Activated B cell treated with CpG ODN at 0.5 μM for 24 hours (primary cell): ENCODE data around the gene GHRHR. TPM values are rescaled to one million over a fixed set of nuclear protein-coding genes. Genes with fewer than 3 reads are reported as not detected.

Source experiments
- ATAC-seq: fragments of 200-7000 bp; cut with Tn5 transposase; one replicate; pipeline ENCODE4 v1.10.0; 2021; ENCODE audit warnings: low read depth, mild to moderate bottlenecking, moderate library complexity
- CTCF ChIA-PET: fragments of 350-600 bp; sonication (Branson Sonifier 250); formaldehyde crosslinking; loops from one replicate; lab custom pipeline; 2021; ENCODE audit warnings: antibody characterized with exemption; lab: Charles Lee
- POLR2A ChIA-PET: fragments of 350-600 bp; sonication (Branson Sonifier 250); formaldehyde crosslinking; loops from one replicate; lab custom pipeline; 2021; ENCODE audit warnings: antibody characterized with exemption; lab: Charles Lee
- DNase-seq: peaks from one replicate; pipeline ENCODE4 v3.0.0; 2022
- H3K27ac Mint-ChIP-seq: one replicate; pipeline ENCODE4 v1.8.0; 2020; ENCODE audit warnings: mixed read lengths
- H3K27me3 Mint-ChIP-seq: one replicate; pipeline ENCODE4 v1.8.0; 2021; ENCODE audit warnings: mixed read lengths
- H3K36me3 Mint-ChIP-seq: one replicate; pipeline ENCODE4 v1.8.0; 2021; ENCODE audit warnings: low read depth, mixed read lengths
- H3K4me1 Mint-ChIP-seq: one replicate; pipeline ENCODE4 v1.8.0; 2021; ENCODE audit warnings: mixed read lengths
- H3K4me3 Mint-ChIP-seq: one replicate; pipeline ENCODE4 v1.8.0; 2020; ENCODE audit warnings: mild to moderate bottlenecking, mixed read lengths
- H3K9me3 Mint-ChIP-seq: one replicate; pipeline ENCODE4 v1.8.0; 2020; ENCODE audit warnings: mixed read lengths
- intact Hi-C: fragments of 100-400 bp; cut with micrococcal nuclease; formaldehyde crosslinking; loops from one replicate; pipeline ENCODE4 v1.15.1; 2024
- total RNA-seq: library from RNA; stranded (reverse); gene quantifications from 2 replicates; pipeline ENCODE4 v1.2.3, GENCODE V29; 2022
- TF ChIP-seq, protein P1 (sequence below): fragments of 200-600 bp; IDR thresholded peaks from one replicate; pipeline ENCODE4 v1.8.0; 2022; ENCODE audit warnings: antibody characterized with exemption, mild to moderate bottlenecking

The GHRHR gene
- total RNA-seq, 1 donor from 2014 or later: not detected

DNA sequence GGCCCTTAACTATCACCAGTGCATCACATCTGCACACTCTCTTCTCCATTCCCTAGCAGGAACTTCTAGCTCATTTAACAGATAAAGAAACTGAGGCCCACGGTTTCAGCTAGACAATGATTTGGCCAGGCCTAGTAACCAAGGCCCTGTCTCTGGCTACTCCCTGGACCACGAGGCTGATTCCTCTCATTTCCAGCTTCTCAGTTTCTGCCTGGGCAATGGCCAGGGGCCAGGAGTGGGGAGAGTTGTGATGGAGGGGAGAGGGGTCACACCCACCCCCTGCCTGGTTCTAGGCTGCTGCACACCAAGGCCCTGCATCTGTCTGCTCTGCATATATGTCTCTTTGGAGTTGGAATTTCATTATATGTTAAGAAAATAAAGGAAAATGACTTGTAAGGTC is 38.6 kb upstream of the GHRHR start:
- no peak overlapping the region for H3K4me3 Mint-ChIP-seq
- ATAC-seq: no peak
- CTCF ChIA-PET: no interaction called here
- peaks cover 2% of the 10 kb centered on the region for H3K27me3 Mint-ChIP-seq
- no peak for DNase-seq
- TF ChIP-seq, protein P1, sequence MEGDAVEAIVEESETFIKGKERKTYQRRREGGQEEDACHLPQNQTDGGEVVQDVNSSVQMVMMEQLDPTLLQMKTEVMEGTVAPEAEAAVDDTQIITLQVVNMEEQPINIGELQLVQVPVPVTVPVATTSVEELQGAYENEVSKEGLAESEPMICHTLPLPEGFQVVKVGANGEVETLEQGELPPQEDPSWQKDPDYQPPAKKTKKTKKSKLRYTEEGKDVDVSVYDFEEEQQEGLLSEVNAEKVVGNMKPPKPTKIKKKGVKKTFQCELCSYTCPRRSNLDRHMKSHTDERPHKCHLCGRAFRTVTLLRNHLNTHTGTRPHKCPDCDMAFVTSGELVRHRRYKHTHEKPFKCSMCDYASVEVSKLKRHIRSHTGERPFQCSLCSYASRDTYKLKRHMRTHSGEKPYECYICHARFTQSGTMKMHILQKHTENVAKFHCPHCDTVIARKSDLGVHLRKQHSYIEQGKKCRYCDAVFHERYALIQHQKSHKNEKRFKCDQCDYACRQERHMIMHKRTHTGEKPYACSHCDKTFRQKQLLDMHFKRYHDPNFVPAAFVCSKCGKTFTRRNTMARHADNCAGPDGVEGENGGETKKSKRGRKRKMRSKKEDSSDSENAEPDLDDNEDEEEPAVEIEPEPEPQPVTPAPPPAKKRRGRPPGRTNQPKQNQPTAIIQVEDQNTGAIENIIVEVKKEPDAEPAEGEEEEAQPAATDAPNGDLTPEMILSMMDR: no peak
- no peaks in the 10 kb centered on the region for H3K4me1 Mint-ChIP-seq
- no peak overlapping the region for H3K27ac Mint-ChIP-seq
- intact Hi-C loops: no loop called here
- H3K36me3 Mint-ChIP-seq: no peaks in the 10 kb centered on the region
- H3K9me3 Mint-ChIP-seq: no peaks in the 10 kb centered on the region
- POLR2A ChIA-PET: no interaction called here

DNA sequence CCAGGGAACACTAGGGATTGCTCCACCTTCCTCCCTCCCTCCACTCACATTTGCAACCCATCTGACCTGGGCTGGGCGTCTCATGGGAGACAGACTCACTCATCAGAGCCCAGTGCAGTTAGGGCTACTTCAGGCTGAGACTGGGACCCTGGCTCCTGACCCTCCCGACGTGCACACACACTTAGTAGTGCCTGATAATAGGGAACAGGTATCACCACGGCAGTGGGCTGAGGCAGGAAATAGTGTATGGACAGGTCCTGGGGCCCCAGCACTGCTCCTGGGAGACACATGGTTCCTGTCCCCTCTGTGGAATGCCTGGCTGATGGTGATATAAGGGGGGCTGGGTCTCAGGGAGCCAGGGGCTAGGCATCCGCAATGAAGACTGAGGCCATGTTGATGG is 37.8 kb upstream of the GHRHR start:
- Mint-ChIP-seq H3K27me3 (peaks cover 2% of the 10 kb centered on the region), H3K4me3 (no peak overlapping the region), H3K36me3 (no peaks in the 10 kb centered on the region), H3K4me1 (no peaks in the 10 kb centered on the region), H3K9me3 (no peaks in the 10 kb centered on the region), H3K27ac (no peak overlapping the region)
- DNase-seq: no peak
- intact Hi-C loops: no loop called here
- TF ChIP-seq, protein P1: no peak
- ATAC-seq: no peak
- ChIA-PET POLR2A (no interaction called here), CTCF (no interaction called here)

DNA sequence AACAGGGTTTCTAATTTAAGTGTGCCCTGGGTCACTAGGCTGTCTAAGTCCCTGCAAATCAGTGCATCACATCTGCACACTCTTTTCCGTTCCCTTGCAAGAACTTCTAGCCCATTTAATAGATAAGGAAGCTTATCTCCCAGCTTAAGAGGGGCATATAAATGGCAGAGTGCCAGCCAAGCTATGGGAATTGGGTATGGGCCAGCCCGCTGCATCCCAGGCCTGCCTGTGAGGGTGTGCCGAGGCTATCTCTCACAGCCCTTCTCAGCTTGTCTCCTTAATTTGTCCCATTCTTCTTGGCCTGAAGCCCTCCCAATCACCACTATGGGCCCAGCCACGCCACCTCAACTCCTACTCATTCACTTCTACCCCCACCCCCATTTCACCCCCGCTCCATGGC is 37.4 kb upstream of the GHRHR start:
- no peak for DNase-seq
- TF ChIP-seq, protein P1: no peak
- no peaks in the 10 kb centered on the region for H3K4me1 Mint-ChIP-seq
- no peak overlapping the region for H3K27ac Mint-ChIP-seq
- no peaks in the 10 kb centered on the region for H3K9me3 Mint-ChIP-seq
- peaks cover 2% of the 10 kb centered on the region for H3K27me3 Mint-ChIP-seq
- H3K4me3 Mint-ChIP-seq: no peak overlapping the region
- ChIA-PET CTCF (no interaction called here), POLR2A (no interaction called here)
- no peaks in the 10 kb centered on the region for H3K36me3 Mint-ChIP-seq
- intact Hi-C loops: no loop called here
- no peak for ATAC-seq

DNA sequence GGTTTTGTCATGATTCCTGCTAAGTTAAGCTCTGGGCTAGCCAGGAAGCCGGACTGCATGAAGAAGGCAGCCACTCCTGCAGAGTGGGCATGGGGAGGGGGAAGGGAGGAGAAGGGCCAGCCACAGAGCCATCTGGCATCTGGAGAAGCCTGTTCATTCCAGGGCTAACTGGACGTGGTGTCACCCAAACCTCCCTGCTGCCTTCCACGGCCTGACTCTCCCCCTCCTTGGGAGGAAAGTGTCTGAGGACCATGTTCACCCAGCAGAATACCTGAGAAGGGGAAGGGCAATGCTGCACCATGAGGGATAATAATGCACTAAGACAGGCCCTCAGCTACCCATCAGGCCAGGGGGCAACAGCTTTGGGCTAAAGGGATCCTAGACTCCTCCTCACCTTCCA is 36.7 kb upstream of the GHRHR start:
- Mint-ChIP-seq H3K27me3 (peaks cover 2% of the 10 kb centered on the region), H3K36me3 (no peaks in the 10 kb centered on the region), H3K9me3 (no peaks in the 10 kb centered on the region), H3K27ac (no peak overlapping the region), H3K4me3 (no peak overlapping the region), H3K4me1 (no peaks in the 10 kb centered on the region)
- ChIA-PET CTCF (no interaction called here), POLR2A (no interaction called here)
- DNase-seq (peak; percentile 6), ATAC-seq (no peak)
- TF ChIP-seq, protein P1: no peak
- intact Hi-C loops: no loop called here

DNA sequence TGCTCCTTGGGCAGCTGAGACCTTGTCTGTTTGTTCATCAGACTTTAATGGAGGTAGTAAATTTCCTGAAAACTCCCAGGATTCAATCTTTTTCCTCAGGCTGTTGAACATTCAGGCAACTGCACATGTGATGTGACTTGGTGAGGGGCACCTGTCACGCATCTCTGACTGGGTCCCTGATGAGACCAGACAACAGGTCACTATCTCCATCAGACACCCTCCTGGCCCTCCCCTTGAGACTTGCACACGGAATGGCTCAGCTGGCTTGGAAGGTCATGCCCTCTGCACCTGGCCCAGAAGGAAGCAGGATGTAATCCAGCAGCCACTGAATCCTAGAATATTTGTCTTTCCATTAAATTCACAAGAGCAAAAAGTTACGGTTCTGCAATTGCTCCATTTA is 36.2 kb upstream of the GHRHR start:
- Mint-ChIP-seq H3K27ac (no peak overlapping the region), H3K9me3 (no peaks in the 10 kb centered on the region), H3K4me1 (no peaks in the 10 kb centered on the region), H3K4me3 (no peak overlapping the region), H3K27me3 (peaks cover 2% of the 10 kb centered on the region), H3K36me3 (no peaks in the 10 kb centered on the region)
- intact Hi-C loops: no loop called here
- POLR2A ChIA-PET: no interaction called here
- TF ChIP-seq, protein P1: no peak
- DNase-seq: no peak
- ATAC-seq: no peak
- CTCF ChIA-PET: no interaction called here
